HUES48 (cell line): Measurements from ENCODE around the gene ADGRL3.
A peak's percentile ranks its signal among the peaks of the same experiment; 100 is the strongest.

Source experiments
- H3K27ac ChIP-seq: one replicate; pipeline ENCODE4 v1.7.0; 2013; ENCODE audit warnings: low read depth, low read length, inconsistent platforms
- H3K27me3 ChIP-seq: 2 replicates; pipeline ENCODE4 v1.6.1; 2013; ENCODE audit warnings: mild to moderate bottlenecking, low read length; ENCODE audit not compliant: control insufficient read depth, insufficient read depth
- H3K36me3 ChIP-seq: 2 replicates; pipeline ENCODE4 v1.6.1; 2013; ENCODE audit warnings: low read length; ENCODE audit not compliant: control insufficient read depth, insufficient read depth
- H3K4me1 ChIP-seq: 2 replicates; pipeline ENCODE4 v1.6.1; 2013; ENCODE audit warnings: mild to moderate bottlenecking, low read length; ENCODE audit not compliant: control insufficient read depth, insufficient read depth
- H3K4me3 ChIP-seq: 2 replicates; pipeline ENCODE4 v1.5.1; 2013; ENCODE audit warnings: mild to moderate bottlenecking, low read depth, low read length
- H3K9ac ChIP-seq: 2 replicates; pipeline ENCODE4 v1.6.1; 2013; ENCODE audit warnings: mild to moderate bottlenecking, low read depth, low read length, moderate library complexity
- H3K9me3 ChIP-seq: 2 replicates; pipeline ENCODE4 v1.6.1; 2013; ENCODE audit warnings: low read length; ENCODE audit not compliant: control insufficient read depth, insufficient read depth

The ADGRL3 gene

GRCh38 chr4:61511716-61512488, 311.8 kb downstream of the ADGRL3 start:
- Histone ChIP-seq H3K9me3 (no peaks in the 10 kb centered on the region), H3K9ac (no peak overlapping the region), H3K4me1 (peaks cover 3% of the 10 kb centered on the region; the same call in 1 of the 2 replicates), H3K27me3 (no peaks in the 10 kb centered on the region), H3K4me3 (no peak overlapping the region), H3K27ac (no peak overlapping the region), H3K36me3 (no peaks in the 10 kb centered on the region)

GRCh38 chr4:61514991-61515390, 314.9 kb downstream of the ADGRL3 start:
- no peak overlapping the region for H3K9ac ChIP-seq
- no peaks in the 10 kb centered on the region for H3K36me3 ChIP-seq
- no peaks in the 10 kb centered on the region for H3K27me3 ChIP-seq
- no peaks in the 10 kb centered on the region for H3K9me3 ChIP-seq
- no peak overlapping the region for H3K27ac ChIP-seq
- H3K4me1 ChIP-seq, result peaks cover 13% of the 10 kb centered on the region
- H3K4me3 ChIP-seq, result no peak overlapping the region

DNA sequence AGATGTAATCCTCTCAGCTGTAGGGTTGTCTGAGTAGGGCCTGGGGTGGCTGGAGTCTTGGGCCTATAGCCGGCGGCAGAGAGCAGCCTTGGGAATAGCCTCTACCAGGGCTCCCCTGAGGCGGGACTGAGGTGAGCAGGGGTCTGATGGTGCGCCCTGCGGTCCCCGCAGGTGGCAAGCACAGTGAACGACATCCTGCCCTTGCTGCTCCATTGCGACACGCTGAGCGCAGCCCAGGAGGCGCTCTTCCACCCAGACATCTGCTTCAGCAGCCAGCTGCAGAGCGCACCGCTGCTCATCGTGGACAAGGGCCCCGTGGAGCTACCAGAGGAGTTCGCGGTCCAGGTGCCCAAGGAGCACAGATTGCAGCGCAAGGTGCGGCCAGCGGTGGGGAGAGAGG, 317.0 kb downstream of the ADGRL3 start:
- no peak overlapping the region for H3K27ac ChIP-seq
- H3K36me3 ChIP-seq, result no peaks in the 10 kb centered on the region
- peaks cover 28% of the 10 kb centered on the region for H3K4me1 ChIP-seq
- no peaks in the 10 kb centered on the region for H3K27me3 ChIP-seq
- H3K9ac ChIP-seq, result no peak overlapping the region
- no peaks in the 10 kb centered on the region for H3K9me3 ChIP-seq
- peak overlapping the region; percentile 51 for H3K4me3 ChIP-seq

DNA sequence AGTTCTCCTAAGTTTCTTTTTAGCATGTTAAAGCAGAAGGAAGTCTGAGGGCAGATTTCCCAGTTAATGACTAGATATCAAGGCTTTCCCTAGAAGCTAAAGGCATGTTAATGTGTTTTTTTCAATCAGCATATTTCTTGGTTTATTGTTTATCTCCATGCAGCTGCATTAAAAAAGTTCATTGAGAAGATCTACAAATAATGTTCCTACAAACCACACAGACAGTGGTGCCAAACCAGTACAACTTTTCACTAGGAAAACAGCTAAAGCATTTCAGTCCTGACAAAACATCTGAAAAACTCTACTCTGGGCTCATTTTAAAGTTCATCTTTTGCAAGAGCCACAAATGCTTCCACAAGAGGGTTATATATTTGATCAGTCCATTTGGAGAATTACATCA, 320.0 kb downstream of the ADGRL3 start:
- peak overlapping the region; percentile 68 for H3K27ac ChIP-seq
- H3K9me3 ChIP-seq, result no peaks in the 10 kb centered on the region
- no peak overlapping the region for H3K9ac ChIP-seq
- no peaks in the 10 kb centered on the region for H3K27me3 ChIP-seq
- H3K36me3 ChIP-seq, result no peaks in the 10 kb centered on the region
- peaks cover 25% of the 10 kb centered on the region for H3K4me1 ChIP-seq
- H3K4me3 ChIP-seq, result no peak overlapping the region

DNA sequence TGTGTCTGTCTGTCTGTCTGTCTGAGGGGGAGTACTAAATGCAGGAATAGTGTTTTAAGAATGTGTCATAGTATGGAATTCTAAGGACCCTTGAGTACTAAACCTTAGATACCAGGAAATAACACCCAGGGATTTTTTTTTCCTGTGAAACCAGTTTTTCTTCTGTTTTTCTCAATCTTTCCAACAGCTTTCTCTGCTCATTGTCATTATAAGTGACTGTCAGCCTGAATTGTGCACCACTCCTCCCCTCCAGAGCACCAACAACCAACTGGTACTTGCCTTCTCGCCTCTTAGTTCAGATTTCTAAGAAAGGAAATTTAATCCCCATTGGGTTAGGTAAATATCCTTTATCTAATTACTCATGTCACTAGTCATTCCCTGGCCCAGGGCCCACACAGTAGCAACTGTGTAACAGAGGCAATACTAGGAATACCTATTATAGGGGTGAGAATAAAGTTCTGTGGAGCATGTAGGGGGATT, 320.6 kb downstream of the ADGRL3 start:
- no peak overlapping the region; the same call in 1 of the 2 replicates for H3K9ac ChIP-seq
- no peaks in the 10 kb centered on the region for H3K27me3 ChIP-seq
- H3K4me1 ChIP-seq, result peaks cover 25% of the 10 kb centered on the region
- H3K27ac ChIP-seq, result peak overlapping the region; percentile 68
- H3K9me3 ChIP-seq, result no peaks in the 10 kb centered on the region
- no peaks in the 10 kb centered on the region for H3K36me3 ChIP-seq
- H3K4me3 ChIP-seq, result 0 out of 2 replicates have a peak overlapping the region, but pooled peaks have one; percentile 2

- H3K36me3 ChIP-seq, result no peaks in the 10 kb centered on the region
- no peaks in the 10 kb centered on the region for H3K27me3 ChIP-seq
- no peak overlapping the region for H3K9ac ChIP-seq
- peaks cover 25% of the 10 kb centered on the region for H3K4me1 ChIP-seq
- no peak overlapping the region for H3K4me3 ChIP-seq
- no peaks in the 10 kb centered on the region for H3K9me3 ChIP-seq
- H3K27ac ChIP-seq, result no peak overlapping the region
Observed at GRCh38 chr4:61521451-61521850, 321.3 kb downstream of the ADGRL3 start.

DNA sequence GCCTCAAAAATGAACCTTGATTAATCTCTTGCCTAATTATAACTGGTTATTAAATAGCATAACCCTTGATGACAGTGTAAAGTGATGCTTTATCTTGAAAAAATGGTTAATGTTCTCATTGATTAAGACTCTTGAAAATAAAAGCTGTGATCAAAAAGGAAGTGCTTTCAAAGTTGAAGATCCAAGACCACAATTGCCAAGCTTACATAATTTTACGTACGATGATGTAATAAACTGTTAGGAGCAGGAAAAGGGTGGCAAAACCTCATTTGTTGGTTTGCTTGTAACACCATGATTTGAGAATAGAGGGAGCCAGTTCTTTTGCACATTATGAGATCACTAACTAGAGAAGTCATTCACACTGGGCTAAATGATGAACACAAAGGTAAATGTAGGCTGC, 322.2 kb downstream of the ADGRL3 start:
- Histone ChIP-seq H3K4me1 (peaks cover 25% of the 10 kb centered on the region), H3K27me3 (no peaks in the 10 kb centered on the region), H3K9ac (no peak overlapping the region), H3K9me3 (no peaks in the 10 kb centered on the region), H3K36me3 (no peaks in the 10 kb centered on the region), H3K4me3 (no peak overlapping the region), H3K27ac (no peak overlapping the region)

- no peaks in the 10 kb centered on the region for H3K9me3 ChIP-seq
- no peaks in the 10 kb centered on the region for H3K36me3 ChIP-seq
- H3K4me1 ChIP-seq, result 0 out of 2 replicates have a peak, but pooled peaks cover 3% of the 10 kb centered on the region
- no peak overlapping the region for H3K9ac ChIP-seq
- H3K27ac ChIP-seq, result no peak overlapping the region
- H3K4me3 ChIP-seq, result no peak overlapping the region
- H3K27me3 ChIP-seq, result no peaks in the 10 kb centered on the region
Observed at GRCh38 chr4:61527888-61528287, 327.8 kb downstream of the ADGRL3 start.

DNA sequence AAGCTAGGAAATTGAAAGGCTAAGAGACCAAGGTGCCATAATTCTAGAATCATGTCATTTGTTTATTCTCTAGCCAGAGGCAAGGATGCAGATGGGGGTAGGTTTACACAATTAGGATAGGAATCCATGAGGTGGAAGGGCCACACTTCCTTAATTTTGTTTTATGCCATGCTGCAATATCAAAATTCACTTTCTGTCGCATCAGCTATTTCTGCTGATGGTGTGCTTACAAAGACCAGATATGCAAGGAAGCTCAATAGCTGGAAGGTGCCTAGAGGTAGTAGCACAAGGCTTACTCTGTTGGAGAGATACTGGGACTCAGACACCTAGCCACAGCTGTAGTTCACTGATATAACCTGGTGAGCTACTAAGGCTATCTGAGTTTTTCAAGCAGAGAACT, 328.5 kb downstream of the ADGRL3 start:
- H3K9me3 ChIP-seq, result no peaks in the 10 kb centered on the region

DNA sequence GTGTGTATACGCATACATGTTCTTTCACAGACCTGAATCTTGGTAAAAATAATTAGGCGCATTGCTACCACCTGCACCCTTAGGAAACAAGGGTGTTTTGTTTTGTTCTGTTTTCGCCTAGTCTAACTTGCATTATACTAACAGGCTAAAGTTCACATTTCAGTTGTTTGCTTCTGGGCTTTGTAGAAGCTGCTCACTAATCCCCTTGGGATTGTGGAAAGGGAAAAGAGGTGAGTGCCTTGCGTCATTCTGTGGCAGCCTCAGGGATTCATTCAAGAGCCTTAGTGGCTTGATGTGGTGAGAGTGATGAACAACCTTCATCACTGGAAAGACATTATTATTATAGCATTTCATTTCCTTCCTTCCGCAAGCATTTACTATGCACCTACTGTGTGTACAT, 331.1 kb downstream of the ADGRL3 start:
- Histone ChIP-seq H3K4me3 (no peak overlapping the region), H3K27me3 (no peaks in the 10 kb centered on the region), H3K4me1 (0 out of 2 replicates have a peak, but pooled peaks cover 3% of the 10 kb centered on the region), H3K36me3 (no peaks in the 10 kb centered on the region), H3K27ac (no peak overlapping the region), H3K9ac (no peak overlapping the region), H3K9me3 (no peaks in the 10 kb centered on the region)

More for the DNA sequence above, 328.5 kb downstream of the ADGRL3 start:
- Histone ChIP-seq H3K27ac (no peak overlapping the region), H3K36me3 (no peaks in the 10 kb centered on the region), H3K4me3 (no peak overlapping the region), H3K4me1 (0 out of 2 replicates have a peak, but pooled peaks cover 3% of the 10 kb centered on the region), H3K9ac (no peak overlapping the region), H3K27me3 (no peaks in the 10 kb centered on the region)

DNA sequence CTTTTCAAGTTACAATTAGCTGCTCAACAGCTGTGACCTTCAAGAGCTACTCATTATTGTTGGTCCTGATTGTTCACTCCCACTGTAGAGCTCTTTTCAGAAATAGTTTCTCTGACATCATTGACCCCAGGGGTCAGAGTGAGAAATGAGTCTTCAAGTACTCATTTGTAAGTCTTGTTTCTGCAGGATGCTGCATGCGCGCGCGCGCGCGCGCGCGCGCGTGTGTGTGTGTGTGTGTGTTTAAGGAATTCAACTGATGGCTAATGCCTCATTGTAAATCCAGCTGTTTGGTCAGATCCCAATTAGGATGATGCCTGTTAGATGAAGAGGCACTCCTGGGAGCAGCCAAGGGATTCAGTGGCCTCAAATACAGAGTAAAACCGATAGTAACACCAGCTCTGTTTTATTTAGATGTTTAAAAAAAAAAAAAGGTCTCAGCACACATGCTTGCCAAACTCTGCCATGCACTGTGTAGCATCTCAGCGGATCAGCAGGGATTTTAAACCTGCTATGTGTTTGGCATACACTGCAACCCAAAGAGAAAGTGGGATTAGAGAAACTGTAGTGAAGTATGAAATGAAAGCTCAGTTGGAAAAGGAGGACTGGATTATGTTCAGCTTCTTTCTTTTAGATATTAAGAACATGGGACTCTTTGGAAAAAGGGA, 332.3 kb downstream of the ADGRL3 start:
- no peak overlapping the region for H3K4me3 ChIP-seq
- no peaks in the 10 kb centered on the region for H3K9me3 ChIP-seq
- no peak overlapping the region for H3K27ac ChIP-seq
- no peaks in the 10 kb centered on the region for H3K36me3 ChIP-seq
- no peak overlapping the region for H3K9ac ChIP-seq
- H3K27me3 ChIP-seq, result no peaks in the 10 kb centered on the region
- H3K4me1 ChIP-seq, result 0 out of 2 replicates have a peak, but pooled peaks cover 3% of the 10 kb centered on the region
